HepG2 (cell line): ENCODE measurements around the gene SERPINI1. TPM values are rescaled to one million over a fixed set of nuclear protein-coding genes. Genes with fewer than 3 reads are reported as not detected.

ENCODE experiments used
- ATAC-seq: fragments of 200-7000 bp; cut with Tn5 transposase; 3 replicates; pipeline ENCODE4 v1.9.1; 2020; ENCODE audit warnings: mild to moderate bottlenecking, moderate library complexity
- BruUV-seq: library from RNA; stranded (reverse); fragments of 400-500 nt; replicated peaks from 2 replicates; lab custom pipeline; 2021; lab: Mats Ljungman, UMichigan
- CTCF ChIA-PET: fragments of 300-600 bp; formaldehyde crosslinking; extraction: SDS; loops from one replicate; lab custom pipeline; 2021; ENCODE audit warnings: low total read pairs, inconsistent platforms, low intra/inter-chr PET ratio; lab: Yijun Ruan, JAX
- POLR2A ChIA-PET: fragments of 350-600 bp; sonication (Branson Sonifier 250); formaldehyde crosslinking; loops from one replicate; lab custom pipeline; 2020; ENCODE audit warnings: antibody characterized with exemption, inconsistent platforms; lab: Yijun Ruan, JAX
- DNase-seq: peaks from one replicate; pipeline ENCODE4 v3.0.0-alpha.2; 2015; ENCODE audit warnings: low spot score
- FAIRE-seq: peaks from 3 replicates; lab custom pipeline; 2011; peaks lifted over from hg19 to GRCh38; lab: Jason Lieb, UNC
- H2AFZ ChIP-seq: one replicate; pipeline ENCODE4 v1.6.1; 2011; ENCODE audit warnings: low read length, inconsistent platforms
- H3K27ac ChIP-seq: fragments of 300-600 bp; 3 replicates; pipeline ENCODE4 v1.8.0; 2011; ENCODE audit warnings: mixed run types, mild to moderate bottlenecking, mixed read lengths, low read length, inconsistent platforms; ENCODE audit not compliant: insufficient read depth; ENCODE audit errors: extremely low read length
- H3K27me3 ChIP-seq, 2 experiments: fragments of 200-600 bp in 1 of 2; 2 replicates in 1 of 2; 3 replicates in 1 of 2; pipeline versions ENCODE4 v1.6.0 to v1.8.0; 2011; ENCODE audit warnings: low read length in 2 of 2, mild to moderate bottlenecking in 2 of 2, moderate library complexity in 2 of 2, inconsistent platforms in 1 of 2; ENCODE audit not compliant: insufficient read depth in 2 of 2, control insufficient read depth in 1 of 2
- H3K36me3 ChIP-seq, 2 experiments: fragments of 200-600 bp in 1 of 2; replicated peaks in 1 of 2; 2 replicates in 1 of 2; 3 replicates in 1 of 2; pipeline versions ENCODE4 v1.5.1 to v1.8.0; 2011; ENCODE audit warnings: low read length in 2 of 2, inconsistent platforms in 1 of 2; ENCODE audit not compliant: insufficient read depth in 2 of 2, control insufficient read depth in 1 of 2
- H3K4me1 ChIP-seq: 2 replicates; pipeline ENCODE4 v1.5.1; 2012; ENCODE audit warnings: low read length, inconsistent platforms; ENCODE audit not compliant: insufficient read depth
- H3K4me2 ChIP-seq: 2 replicates; pipeline ENCODE4 v1.6.0; 2011; ENCODE audit warnings: low read depth, low read length, inconsistent platforms
- H3K4me3 ChIP-seq, 3 experiments: fragments of 200-600 bp in 1 of 3; sonication (generic), shearing (Covaris generic) in 1 of 3; replicated peaks in 1 of 3; 2 replicates each; pipeline ENCODE4 v1.5.1; 2011 to 2016; ENCODE audit warnings: low read length in 3 of 3, inconsistent platforms in 2 of 3, low read depth in 2 of 3, mild to moderate bottlenecking in 2 of 3, control low read depth in 1 of 3, mixed read lengths in 1 of 3; ENCODE audit not compliant: insufficient read depth in 1 of 3
- H3K79me2 ChIP-seq: one replicate; pipeline ENCODE4 v1.6.1; 2011; ENCODE audit warnings: low read length, inconsistent platforms; ENCODE audit not compliant: insufficient read depth
- H3K9ac ChIP-seq: 2 replicates; pipeline ENCODE4 v1.6.0; 2011; ENCODE audit warnings: mild to moderate bottlenecking, low read depth, low read length, inconsistent platforms; ENCODE audit not compliant: insufficient read depth
- H3K9me3 ChIP-seq: 2 replicates; pipeline ENCODE4 v1.5.1; 2012; ENCODE audit warnings: mild to moderate bottlenecking, low read length
- H4K20me1 ChIP-seq: 2 replicates; pipeline ENCODE4 v1.6.0; 2011; ENCODE audit warnings: inconsistent platforms, mild to moderate bottlenecking, low read length, moderate library complexity; ENCODE audit not compliant: insufficient read depth
- E2F1 ChIP-seq: sonication (generic); formaldehyde crosslinking; IDR thresholded peaks from 2 replicates; pipeline ENCODE4 v1.5.0; 2020; ENCODE audit warnings: missing genetic modification reagents
- FOXP1 ChIP-seq, 2 experiments: fragments of 450-650 bp in 1 of 2; IDR thresholded peaks; 2 replicates each; pipeline ENCODE4 v1.6.1; 2017 to 2018; ENCODE audit warnings: antibody characterized with exemption in 1 of 2
- HNF1B ChIP-seq: sonication (generic); formaldehyde crosslinking; IDR thresholded peaks from 2 replicates; pipeline ENCODE4 v1.5.1; 2020; ENCODE audit warnings: mild to moderate bottlenecking, moderate library complexity, missing genetic modification reagents
- KAT2B ChIP-seq: fragments of 150-350 bp; IDR thresholded peaks from 2 replicates; pipeline ENCODE4 v1.6.1; 2014; ENCODE audit warnings: low read depth, low read length, borderline replicate concordance
- MAF1 ChIP-seq: sonication (generic); formaldehyde crosslinking; IDR thresholded peaks from 2 replicates; pipeline ENCODE4 v1.5.0; 2020; ENCODE audit warnings: missing genetic modification reagents, borderline replicate concordance
- NAIF1 ChIP-seq: sonication (generic); formaldehyde crosslinking; IDR thresholded peaks from 2 replicates; pipeline ENCODE4 v1.5.0; 2020; ENCODE audit warnings: mild to moderate bottlenecking, missing genetic modification reagents, borderline replicate concordance
- SMC3 ChIP-seq: IDR thresholded peaks from 2 replicates; pipeline ENCODE4 v1.6.1; 2011; ENCODE audit warnings: low read length, improper control_type of control experiment
- STAT5B ChIP-seq: sonication (generic); formaldehyde crosslinking; IDR thresholded peaks from 2 replicates; pipeline ENCODE4 v1.4.0; 2020; ENCODE audit warnings: missing genetic modification reagents
- ZNF224 ChIP-seq: sonication (generic); formaldehyde crosslinking; IDR thresholded peaks from 2 replicates; pipeline ENCODE4 v1.5.0; 2020; ENCODE audit warnings: mild to moderate bottlenecking, missing genetic modification reagents
- ZNF44 ChIP-seq: sonication (generic); formaldehyde crosslinking; IDR thresholded peaks from 2 replicates; pipeline ENCODE4 v1.5.1; 2020; ENCODE audit warnings: mild to moderate bottlenecking, missing genetic modification reagents
- ZNF549 ChIP-seq: sonication (generic); formaldehyde crosslinking; IDR thresholded peaks from 2 replicates; pipeline ENCODE4 v1.5.0; 2020; ENCODE audit warnings: missing genetic modification reagents
- in situ Hi-C: cut with HindIII; loops from 2 replicates; pipeline ENCODE4 v1.10.0; 2017; ENCODE audit warnings: low pct_unique_long_range_greater_than_20kb; ENCODE audit not compliant: extremely low pct_ligation_motif_present
- intact Hi-C: fragments of 100-400 bp; cut with micrococcal nuclease; formaldehyde crosslinking; loops from one replicate; pipeline ENCODE4 v1.10.0; 2022; ENCODE audit not compliant: unreplicated experiment
- polyA plus RNA-seq, 8 experiments: library from polyadenylated mRNA; depleted of rRNA in 3 of 8; stranded (reverse) in 7 of 8; unstranded in 1 of 8; fragments of >200 nt; fragmentation: Illumina TruSeq in 4 of 8; extraction: Trizol in 4 of 8; gene quantifications; 2 replicates each; pipeline versions ENCODE4 v1.2.1 to v1.2.3, GENCODE V29; 2011 to 2016; ENCODE audit warnings: low read depth in 4 of 8, missing spikeins in 1 of 8, mixed read lengths in 1 of 8; ENCODE audit not compliant: insufficient read depth in 1 of 8
- total RNA-seq, 5 experiments: library from RNA; depleted of rRNA; stranded (reverse); fragments of >200 nt; fragmentation: Illumina TruSeq; extraction: Trizol; gene quantifications; 2 replicates each; pipeline ENCODE4 v1.2.3, GENCODE V29; 2016; ENCODE audit warnings: low read depth in 1 of 5

SERPINI1 gene
- total and polyA plus RNA-seq, 2 of the 13 experiments (the other 11 are each of a cell fraction or from before 2014, with no cell fraction given) = 14.7 to 58.0 TPM

GRCh38 chr3:167754049-167754448 is 18.5 kb downstream of the SERPINI1 start:
- ChIA-PET CTCF (no interaction called here), POLR2A (no interaction called here)
- Histone ChIP-seq H3K4me3 (no peak overlapping the region), H3K4me1 (peaks cover 4% of the 10 kb centered on the region), H3K79me2 (no peaks in the 10 kb centered on the region), H2AFZ (no peak overlapping the region), H3K27ac (no peak overlapping the region), H3K36me3 (no peaks in the 10 kb centered on the region), H3K9me3 (no peaks in the 10 kb centered on the region), H3K4me2 (no peak overlapping the region), H4K20me1 (no peaks in the 10 kb centered on the region), H3K27me3 (no peaks in the 10 kb centered on the region), H3K9ac (no peak overlapping the region)
- intact Hi-C loops = no loop called here
- no peak for ATAC-seq
- FAIRE-seq = no peak
- in situ Hi-C loops = no loop called here
- no TSS peak for BruUV-seq
- DNase-seq = no peak
- TF ChIP-seq SMC3 (no peak), NAIF1 (CRISPR knock-in tag) (no peak), HNF1B (no peak), FOXP1 (IDR thresholded peaks at IDR 0.05) (no peak), FOXP1 (CRISPR knock-in tag; IDR thresholded peaks at IDR 0.05) (no peak), ZNF44 (CRISPR knock-in tag) (no peak), ZNF549 (no peak), ZNF224 (CRISPR knock-in tag) (no peak), KAT2B (no peak), E2F1 (no peak), STAT5B (CRISPR knock-in tag) (no peak), MAF1 (CRISPR knock-in tag) (no peak)
